ENCODE measurements around the gene SYNGR3. TPM values are rescaled to one million over a fixed set of nuclear protein-coding genes. Genes with fewer than 3 reads are reported as not detected.
"Not testable (repeated sequence)": the region's sequence is repeated elsewhere in the genome, so short reads cannot be mapped to it uniquely, and the experiment has no call there.

SYNGR3 gene
- total RNA-seq, 4 donors from 2014 or later: 1.3 to 3.9 (median 3.3) TPM; not detected in 1

DNA sequence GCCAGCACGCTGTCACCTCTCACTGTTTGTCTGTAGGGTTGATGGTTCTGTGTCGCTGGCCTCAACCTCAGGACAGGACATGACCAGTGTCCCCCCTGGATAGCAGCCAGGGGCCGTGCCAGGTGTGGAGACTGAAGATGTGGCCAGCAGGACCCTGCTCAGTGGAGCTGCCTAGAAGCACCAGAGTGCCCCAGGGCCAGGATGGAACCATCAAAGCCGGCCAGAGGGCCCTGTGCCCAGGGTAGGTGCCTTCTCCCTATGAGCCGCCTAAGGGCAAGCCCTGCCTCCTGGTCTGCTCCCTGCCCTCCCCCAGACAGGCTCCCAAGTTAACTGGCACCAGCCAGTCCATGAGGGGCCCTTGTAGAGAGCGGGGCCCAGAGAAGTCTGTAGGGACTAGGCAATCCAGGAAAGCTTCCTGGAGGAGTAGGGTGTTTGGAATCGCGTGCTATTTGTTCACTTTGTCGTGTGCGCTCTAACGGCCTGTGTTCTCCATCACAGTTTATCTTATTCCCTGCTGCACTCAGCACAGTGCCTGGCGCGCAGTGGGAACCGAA is 31.0 kb upstream of the SYNGR3 start:
- Histone ChIP-seq H3K4me3 (peak overlapping the region; percentile 79 to 86 (median 80)), H3K4me1 (peaks cover 0 to 27% (median 19%) of the 10 kb centered on the region in 4 donors), H3K36me3 (peaks cover 0 to 25% (median 0%) of the 10 kb centered on the region in 3 donors), H3K27me3 (no peaks in the 10 kb centered on the region), H3K27ac (peak overlapping the region in 3 of 4 donors; percentile 20 to 89 (median 84)), H3K9me3 (no peaks in the 10 kb centered on the region)
- TF ChIP-seq, protein P1, sequence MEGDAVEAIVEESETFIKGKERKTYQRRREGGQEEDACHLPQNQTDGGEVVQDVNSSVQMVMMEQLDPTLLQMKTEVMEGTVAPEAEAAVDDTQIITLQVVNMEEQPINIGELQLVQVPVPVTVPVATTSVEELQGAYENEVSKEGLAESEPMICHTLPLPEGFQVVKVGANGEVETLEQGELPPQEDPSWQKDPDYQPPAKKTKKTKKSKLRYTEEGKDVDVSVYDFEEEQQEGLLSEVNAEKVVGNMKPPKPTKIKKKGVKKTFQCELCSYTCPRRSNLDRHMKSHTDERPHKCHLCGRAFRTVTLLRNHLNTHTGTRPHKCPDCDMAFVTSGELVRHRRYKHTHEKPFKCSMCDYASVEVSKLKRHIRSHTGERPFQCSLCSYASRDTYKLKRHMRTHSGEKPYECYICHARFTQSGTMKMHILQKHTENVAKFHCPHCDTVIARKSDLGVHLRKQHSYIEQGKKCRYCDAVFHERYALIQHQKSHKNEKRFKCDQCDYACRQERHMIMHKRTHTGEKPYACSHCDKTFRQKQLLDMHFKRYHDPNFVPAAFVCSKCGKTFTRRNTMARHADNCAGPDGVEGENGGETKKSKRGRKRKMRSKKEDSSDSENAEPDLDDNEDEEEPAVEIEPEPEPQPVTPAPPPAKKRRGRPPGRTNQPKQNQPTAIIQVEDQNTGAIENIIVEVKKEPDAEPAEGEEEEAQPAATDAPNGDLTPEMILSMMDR (IDR thresholded peaks at IDR 0.05): no peak
- no peak for TF ChIP-seq POLR2A (IDR thresholded peaks at IDR 0.05)
- DNase-seq: no peak

DNA sequence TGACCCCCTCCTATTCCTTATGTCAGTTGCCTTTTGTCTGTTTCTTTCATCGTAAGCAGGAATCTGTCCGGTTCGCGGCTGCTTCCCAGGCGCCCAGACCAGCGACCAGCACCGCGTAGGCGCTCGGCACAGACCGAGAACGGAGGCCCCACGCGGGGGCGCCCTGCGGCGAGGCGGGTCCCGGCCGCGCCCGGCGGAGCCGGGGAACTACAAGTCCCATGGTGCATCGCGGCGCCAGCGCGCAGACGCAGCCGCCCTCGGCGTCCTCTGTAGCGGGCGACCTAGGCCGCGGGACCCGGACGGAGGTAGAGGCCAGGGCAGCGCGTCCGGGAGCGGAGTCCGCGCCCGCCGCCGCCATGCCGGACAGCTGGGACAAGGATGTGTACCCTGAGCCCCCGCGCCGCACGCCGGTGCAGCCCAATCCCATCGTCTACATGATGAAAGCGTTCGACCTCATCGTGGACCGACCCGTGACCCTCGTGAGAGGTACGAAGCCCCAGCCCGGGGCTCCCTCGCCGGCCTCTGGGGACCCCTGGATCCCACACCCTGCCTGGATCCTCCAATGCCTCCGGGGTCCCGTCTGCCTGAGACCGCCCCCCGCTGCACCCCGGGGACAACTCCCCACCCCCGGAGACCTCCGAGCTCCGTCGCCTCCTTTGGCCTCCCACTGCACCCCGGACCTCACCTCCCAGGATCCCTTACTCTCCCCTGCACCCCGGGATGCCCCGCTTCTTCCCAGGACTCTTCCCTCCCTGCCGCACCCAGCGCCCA is 30.3 kb upstream of the SYNGR3 start, which contains the start of gene NDUFB10:
TSS of gene NDUFB10 (plus strand) at position 270 of the 771 bp plus-strand sequence. CDS start at position 357, 87 bp downstream.
- no peaks in the 10 kb centered on the region for H3K9me3 ChIP-seq
- peak within 1 kb of the TSS; percentile 79 to 86 (median 80) for H3K4me3 ChIP-seq
- H3K27me3 ChIP-seq: no peaks in the 10 kb centered on the region
- TF ChIP-seq POLR2A (IDR thresholded peaks at IDR 0.05): peak; percentile 93 to 98
- TF ChIP-seq, protein P1 (IDR thresholded peaks at IDR 0.05): peak; percentile 64 to 82 (median 78)
- peaks cover 0 to 27% (median 19%) of the 10 kb centered on the region in 4 donors for H3K4me1 ChIP-seq
- H3K36me3 ChIP-seq: peaks cover 0 to 25% (median 0%) of the 10 kb centered on the region in 3 donors
- H3K27ac ChIP-seq: peak within 1 kb of the TSS; percentile 84 to 89 (median 88)
- peak; percentile 88 to 97 (median 97) for DNase-seq

DNA sequence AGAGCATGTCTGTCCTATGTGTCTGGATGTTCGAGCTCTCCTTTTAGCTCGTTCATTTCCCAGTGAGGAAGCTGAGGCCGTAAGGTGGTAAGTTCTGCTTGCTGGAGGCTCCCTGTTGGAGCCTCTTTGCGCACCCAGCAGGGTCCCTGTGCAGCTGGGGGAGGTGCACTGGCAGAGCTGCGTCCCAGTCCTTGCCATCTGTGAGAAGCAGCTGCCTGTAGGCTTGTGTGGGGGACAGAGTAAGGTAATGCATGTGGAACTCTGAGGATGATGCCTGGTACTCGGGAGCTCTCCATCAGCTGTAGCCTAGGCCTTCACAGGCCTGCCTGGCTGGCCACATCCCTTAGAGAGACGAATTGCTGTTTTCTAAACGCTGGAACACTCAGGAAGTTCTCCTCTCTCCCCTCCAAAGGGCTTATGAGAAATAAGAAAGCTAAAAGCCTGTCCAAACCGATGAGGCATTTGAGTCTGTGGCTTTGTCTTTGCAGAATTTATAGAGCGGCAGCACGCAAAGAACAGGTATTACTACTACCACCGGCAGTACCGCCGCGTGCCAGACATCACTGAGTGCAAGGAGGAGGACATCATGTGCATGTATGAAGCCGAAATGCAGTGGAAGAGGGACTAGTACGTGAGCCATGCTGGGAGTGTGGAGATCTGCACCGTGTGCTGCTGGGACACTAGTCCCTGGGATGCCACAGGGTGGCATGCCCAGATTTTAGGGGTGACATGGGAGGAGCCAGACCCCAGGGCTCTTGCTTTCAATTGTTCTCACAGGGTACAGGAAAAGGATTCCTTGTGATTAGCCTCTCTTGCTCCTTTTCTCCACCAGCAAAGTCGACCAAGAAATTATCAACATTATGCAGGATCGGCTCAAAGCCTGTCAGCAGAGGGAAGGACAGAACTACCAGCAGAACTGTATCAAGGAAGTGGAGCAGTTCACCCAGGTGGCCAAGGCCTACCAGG is 28.8 kb upstream of the SYNGR3 start:
- TF ChIP-seq, protein P1 (IDR thresholded peaks at IDR 0.05): no peak
- TF ChIP-seq POLR2A (IDR thresholded peaks at IDR 0.05): no peak
- Histone ChIP-seq H3K4me3 (peak overlapping the region in 3 of 4 donors; percentile 79 to 86 (median 82)), H3K36me3 (peaks cover 0 to 25% (median 0%) of the 10 kb centered on the region in 3 donors), H3K9me3 (no peaks in the 10 kb centered on the region), H3K27me3 (no peaks in the 10 kb centered on the region), H3K4me1 (peaks cover 3 to 34% (median 23%) of the 10 kb centered on the region in 4 donors), H3K27ac (peak overlapping the region in 3 of 4 donors; percentile 2 to 89 (median 3))
- no peak for DNase-seq

DNA sequence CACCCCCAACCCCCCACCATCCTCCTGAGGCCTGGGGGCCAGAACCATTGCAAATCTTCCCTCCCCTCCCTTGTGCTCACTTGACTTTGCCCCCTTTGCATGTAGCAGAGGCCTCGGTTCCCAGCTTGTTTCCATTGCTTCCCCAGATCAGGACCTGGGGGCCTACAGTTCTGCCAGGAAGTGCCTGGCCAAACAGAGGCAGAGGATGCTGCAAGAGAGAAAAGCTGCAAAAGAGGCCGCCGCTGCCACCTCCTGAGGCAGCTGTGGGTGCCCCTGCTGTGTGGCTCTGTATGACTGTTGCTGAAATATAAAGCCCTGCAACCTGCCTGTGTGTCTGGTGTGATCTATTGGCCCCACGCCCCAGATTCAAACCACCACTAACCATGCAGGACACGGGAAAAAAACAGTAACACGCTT is 28.1 kb upstream of the SYNGR3 start:
- no peak for TF ChIP-seq POLR2A (IDR thresholded peaks at IDR 0.05)
- TF ChIP-seq, protein P1 (IDR thresholded peaks at IDR 0.05): no peak
- Histone ChIP-seq H3K4me3 (no peak overlapping the region), H3K4me1 (peaks cover 3 to 38% (median 24%) of the 10 kb centered on the region in 4 donors), H3K27ac (peak overlapping the region in 3 of 4 donors; percentile 1 to 89 (median 2)), H3K9me3 (no peaks in the 10 kb centered on the region), H3K27me3 (no peaks in the 10 kb centered on the region), H3K36me3 (peaks cover 0 to 25% (median 0%) of the 10 kb centered on the region in 3 donors)
- DNase-seq: no peak

DNA sequence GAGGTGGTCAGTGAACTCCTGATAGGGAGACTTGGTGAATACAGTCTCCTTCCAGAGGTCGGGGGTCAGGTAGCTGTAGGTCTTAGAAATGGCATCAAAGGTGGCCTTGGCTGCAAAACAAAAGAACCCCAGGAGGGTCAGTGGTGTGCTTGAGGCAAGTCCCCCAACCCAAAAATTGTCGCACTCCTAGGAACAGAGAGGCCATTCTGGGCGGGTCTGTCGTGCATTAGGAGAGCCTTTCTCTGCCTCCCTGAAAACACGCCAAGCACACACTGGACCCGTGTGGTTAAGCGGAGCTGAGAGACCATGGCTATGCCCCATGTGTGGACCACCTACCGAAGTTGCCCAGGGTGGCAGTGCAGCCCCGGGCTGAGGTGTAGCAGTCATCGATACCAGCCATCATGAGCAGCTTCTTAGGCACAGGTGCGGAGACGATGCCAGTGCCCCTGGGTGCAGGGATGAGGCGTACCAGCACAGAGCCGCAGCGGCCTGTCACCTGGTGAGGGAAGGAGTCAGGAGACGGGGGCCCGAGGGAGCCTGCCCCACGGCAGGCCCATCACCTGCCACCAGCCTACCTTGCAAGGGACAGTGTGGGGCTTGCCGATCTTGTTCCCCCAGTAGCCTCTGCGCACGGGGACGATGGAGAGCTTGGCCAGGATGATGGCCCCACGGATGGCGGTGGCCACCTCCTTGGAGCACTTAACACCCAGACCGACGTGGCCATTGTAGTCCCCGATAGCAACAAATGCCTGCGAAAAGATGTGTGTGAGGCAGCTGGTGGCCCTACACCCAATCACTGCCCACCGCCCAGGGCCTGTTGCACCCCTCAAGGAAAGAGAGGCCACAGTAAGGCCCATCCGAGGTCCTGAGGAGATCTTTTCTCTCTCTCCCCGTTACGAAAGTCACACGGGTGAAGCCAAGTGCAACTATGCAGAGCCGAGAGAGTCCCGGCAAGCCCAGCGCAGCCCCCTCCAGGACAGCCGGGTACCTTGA is 27.3 kb upstream of the SYNGR3 start:
- DNase-seq: not testable (repeated sequence)
- peak overlapping the region in 1 of 4 donors; percentile 97 for H3K27ac ChIP-seq

More for the DNA sequence above, 27.3 kb upstream of the SYNGR3 start:
- peaks cover 3 to 38% (median 24%) of the 10 kb centered on the region in 4 donors for H3K4me1 ChIP-seq
- H3K36me3 ChIP-seq: peaks cover 0 to 25% (median 0%) of the 10 kb centered on the region in 3 donors
- H3K4me3 ChIP-seq: peak overlapping the region in 1 of 4 donors; percentile 90
- not testable (repeated sequence) for H3K9me3 ChIP-seq, H3K27me3 ChIP-seq
